H9 (cell line): ENCODE measurements around the gene AFF1. TPM values are rescaled to one million over a fixed set of nuclear protein-coding genes. Genes with fewer than 3 reads are reported as not detected.

Source experiments
- DNase-seq: peaks from one replicate; pipeline ENCODE4 v3.0.0-alpha.2; 2017
- H2AFZ ChIP-seq: one replicate; pipeline ENCODE4 v1.6.1; 2013; ENCODE audit warnings: mild to moderate bottlenecking, low read length, control low read depth, moderate library complexity
- H2AK5ac ChIP-seq: 2 replicates; pipeline ENCODE4 v1.6.1; 2013; ENCODE audit warnings: low read length, control low read depth, mixed read lengths; ENCODE audit not compliant: insufficient read length
- H2BK120ac ChIP-seq: one replicate; pipeline ENCODE4 v1.6.1; 2013; ENCODE audit warnings: low read depth, mild to moderate bottlenecking, low read length, control low read depth, inconsistent platforms; ENCODE audit not compliant: poor library complexity, severe bottlenecking
- H2BK12ac ChIP-seq: 2 replicates; pipeline ENCODE4 v1.6.1; 2013; ENCODE audit warnings: low read length, control low read depth, mixed read lengths, low read depth; ENCODE audit not compliant: insufficient read length
- H2BK15ac ChIP-seq: 2 replicates; pipeline ENCODE4 v1.6.1; 2013; ENCODE audit warnings: low read depth, low read length, control low read depth
- H2BK20ac ChIP-seq: one replicate; pipeline ENCODE4 v1.6.1; 2013; ENCODE audit warnings: low read depth, mild to moderate bottlenecking, low read length, control low read depth, inconsistent platforms; ENCODE audit not compliant: poor library complexity, severe bottlenecking
- H2BK5ac ChIP-seq: 2 replicates; pipeline ENCODE4 v1.6.1; 2013; ENCODE audit warnings: low read length, control low read depth, mixed read lengths; ENCODE audit not compliant: insufficient read length
- H3K14ac ChIP-seq: 2 replicates; pipeline ENCODE4 v1.6.1; 2013; ENCODE audit warnings: low read length, control low read depth; ENCODE audit not compliant: insufficient read depth
- H3K18ac ChIP-seq: 2 replicates; pipeline ENCODE4 v1.6.1; 2013; ENCODE audit warnings: low read depth, mild to moderate bottlenecking, mixed read lengths, low read length, control low read depth; ENCODE audit not compliant: insufficient read length
- H3K23ac ChIP-seq: 2 replicates; pipeline ENCODE4 v1.6.1; 2013; ENCODE audit warnings: low read length, control low read depth, mixed read lengths, low read depth; ENCODE audit not compliant: insufficient read length
- H3K23me2 ChIP-seq: 2 replicates; pipeline ENCODE4 v1.6.1; 2013; ENCODE audit warnings: low read depth, mild to moderate bottlenecking, mixed read lengths, low read length, control low read depth; ENCODE audit not compliant: insufficient read length, poor library complexity, severe bottlenecking
- H3K27ac ChIP-seq: 2 replicates; pipeline ENCODE4 v1.5.1; 2013; ENCODE audit warnings: low read length, control low read depth, mixed read lengths, low read depth; ENCODE audit not compliant: insufficient read length
- H3K27me3 ChIP-seq: 2 replicates; pipeline ENCODE4 v1.6.1; 2013; ENCODE audit warnings: low read length, control low read depth, inconsistent platforms; ENCODE audit not compliant: insufficient read depth
- H3K4ac ChIP-seq: 2 replicates; pipeline ENCODE4 v1.6.1; 2013; ENCODE audit warnings: low read depth, mild to moderate bottlenecking, control low read depth, inconsistent platforms, low read length, moderate library complexity
- H3K4me1 ChIP-seq: 2 replicates; pipeline ENCODE4 v1.6.1; 2013; ENCODE audit warnings: low read length, control low read depth, inconsistent platforms; ENCODE audit not compliant: insufficient read depth
- H3K4me2 ChIP-seq: 2 replicates; pipeline ENCODE4 v1.6.1; 2013; ENCODE audit warnings: low read length, control low read depth, mixed read lengths; ENCODE audit not compliant: insufficient read length, insufficient read depth
- H3K56ac ChIP-seq: 2 replicates; pipeline ENCODE4 v1.6.1; 2013; ENCODE audit warnings: low read depth, mild to moderate bottlenecking, mixed read lengths, low read length, control low read depth; ENCODE audit not compliant: insufficient read length
- H3K79me1 ChIP-seq: 2 replicates; pipeline ENCODE4 v1.6.1; 2013; ENCODE audit warnings: low read depth, mild to moderate bottlenecking, moderate library complexity, low read length, control low read depth, inconsistent platforms; ENCODE audit not compliant: insufficient read depth, poor library complexity, severe bottlenecking
- H3K79me2 ChIP-seq: 2 replicates; pipeline ENCODE4 v1.6.1; 2013; ENCODE audit warnings: low read length, control low read depth, inconsistent platforms; ENCODE audit not compliant: insufficient read depth
- H3K9ac ChIP-seq: 2 replicates; pipeline ENCODE4 v1.6.1; 2013; ENCODE audit warnings: low read length, control low read depth, mixed read lengths; ENCODE audit not compliant: insufficient read length; ENCODE audit errors: extremely low read depth
- H3K9me3 ChIP-seq: one replicate; pipeline ENCODE4 v1.6.1; 2013; ENCODE audit warnings: low read depth, low read length, inconsistent platforms; ENCODE audit not compliant: control insufficient read depth
- H3T11ph ChIP-seq: one replicate; pipeline ENCODE4 v1.6.1; 2013; ENCODE audit warnings: mild to moderate bottlenecking, low read length, control low read depth, inconsistent platforms
- H4K20me1 ChIP-seq: one replicate; pipeline ENCODE4 v1.6.1; 2013; ENCODE audit not compliant: control insufficient read depth, insufficient read length, insufficient read depth
- H4K5ac ChIP-seq: 2 replicates; pipeline ENCODE4 v1.6.1; 2013; ENCODE audit warnings: low read depth, mild to moderate bottlenecking, mixed read lengths, low read length, control low read depth; ENCODE audit not compliant: insufficient read length
- H4K8ac ChIP-seq: replicated peaks from 2 replicates; pipeline ENCODE4 v1.6.1; 2013; ENCODE audit warnings: low read length, control low read depth, mixed read lengths, low read depth; ENCODE audit not compliant: insufficient read length
- H4K91ac ChIP-seq: 2 replicates; pipeline ENCODE4 v1.6.1; 2013; ENCODE audit warnings: low read depth, mild to moderate bottlenecking, moderate library complexity, mixed read lengths, low read length, control low read depth; ENCODE audit not compliant: insufficient read length
- H3K27ac Mint-ChIP-seq, 3 experiments: 2 replicates in 2 of 3; 3 replicates in 1 of 3; pipeline ENCODE4 v1.8.0; 2020 to 2021; ENCODE audit warnings: mixed read lengths in 3 of 3, mild to moderate bottlenecking in 1 of 3, moderate library complexity in 1 of 3
- H3K27me3 Mint-ChIP-seq: 2 replicates; pipeline ENCODE4 v1.8.0; 2021; ENCODE audit warnings: low read depth, mild to moderate bottlenecking, moderate library complexity, mixed read lengths
- H3K36me3 Mint-ChIP-seq, 3 experiments: 2 replicates in 2 of 3; 3 replicates in 1 of 3; pipeline ENCODE4 v1.8.0; 2020 to 2021; ENCODE audit warnings: low read depth in 3 of 3, mixed read lengths in 3 of 3; ENCODE audit not compliant: insufficient read depth in 1 of 3
- H3K4me1 Mint-ChIP-seq, 2 experiments: 2 replicates each; pipeline ENCODE4 v1.8.0; 2020; ENCODE audit warnings: mixed read lengths in 2 of 2
- H3K4me3 Mint-ChIP-seq, 2 experiments: 2 replicates in 1 of 2; 3 replicates in 1 of 2; pipeline ENCODE4 v1.8.0; 2020 to 2021; ENCODE audit warnings: mild to moderate bottlenecking in 2 of 2, mixed read lengths in 2 of 2, moderate library complexity in 1 of 2
- H3K9me3 Mint-ChIP-seq, 2 experiments: 2 replicates in 1 of 2; 3 replicates in 1 of 2; pipeline ENCODE4 v1.8.0; 2020; ENCODE audit warnings: mild to moderate bottlenecking in 2 of 2, mixed read lengths in 2 of 2, moderate library complexity in 1 of 2
- CTCF ChIP-seq: fragments of 200-600 bp; sonication (generic); conservative IDR thresholded peaks from 3 replicates; pipeline ENCODE4 v1.8.0; 2021; ENCODE audit warnings: antibody characterized with exemption, mild to moderate bottlenecking
- WGBS: extraction: QIAGEN DNeasy Blood & Tissue Kit; methylation state at CpG from one replicate; pipeline ENCODE4 v1.1.7; 2013; ENCODE audit warnings: missing lambda C conversion rate, low lambda C conversion rate, mixed read lengths; ENCODE audit not compliant: insufficient read length; ENCODE audit errors: extremely low coverage; 5-methylcytosine and 5-hydroxymethylcytosine counted together
- total RNA-seq: library from RNA; stranded (reverse); gene quantifications from 2 replicates; pipeline ENCODE4 v1.2.1, GENCODE V29; 2021

The AFF1 gene
- total RNA-seq, 1 experiment from 2014 or later, result 74.5 TPM

GRCh38 chr4:87185146-87185870 is 250.5 kb downstream of the AFF1 start:
- Histone ChIP-seq H4K91ac (no peak overlapping the region), H3T11ph (no peak overlapping the region), H3K27ac (no peak overlapping the region), H4K20me1 (no peaks in the 10 kb centered on the region), H3K9ac (no peak overlapping the region), H3K56ac (no peak overlapping the region), H4K8ac (no peak overlapping the region), H3K9me3 (no peaks in the 10 kb centered on the region), H3K79me2 (no peaks in the 10 kb centered on the region), H2BK5ac (no peak overlapping the region), H3K4me2 (no peak overlapping the region), H4K5ac (no peak overlapping the region), H3K23ac (no peak overlapping the region), H3K18ac (no peak overlapping the region), H2BK12ac (no peak overlapping the region), H2BK120ac (no peak overlapping the region), H3K23me2 (no peaks in the 10 kb centered on the region), H3K27me3 (no peaks in the 10 kb centered on the region), H2AFZ (no peak overlapping the region), H2BK20ac (no peak overlapping the region), H3K79me1 (no peaks in the 10 kb centered on the region), H3K14ac (no peak overlapping the region), H3K4ac (no peak overlapping the region), H3K4me1 (no peaks in the 10 kb centered on the region), H2BK15ac (no peak overlapping the region), H2AK5ac (no peak overlapping the region)
- H3K27me3 Mint-ChIP-seq, result no peaks in the 10 kb centered on the region
- H3K36me3 Mint-ChIP-seq, result peaks cover 0 to 2% (median 0%) of the 10 kb centered on the region in 3 experiments; a peak in 1 of 7 replicates
- H3K4me1 Mint-ChIP-seq, result peaks cover 0 to 3% of the 10 kb centered on the region in 2 experiments; a peak in 2 of 4 replicates
- H3K9me3 Mint-ChIP-seq, result no peaks in the 10 kb centered on the region; a peak in 1 of 5 replicates
- WGBS, result no CpG with 5 or more reads among the region's 5 CpGs
- no peak overlapping the region for H3K27ac Mint-ChIP-seq
- no peak overlapping the region for H3K4me3 Mint-ChIP-seq
- TF ChIP-seq CTCF, result no peak
- DNase-seq, result no peak
